Fibroblast of lung (primary cell): ENCODE measurements around the gene GAK. TPM values are rescaled to one million over a fixed set of nuclear protein-coding genes. Genes with fewer than 3 reads are reported as not detected.
"Not testable (repeated sequence)": the region's sequence is repeated elsewhere in the genome, so short reads cannot be mapped to it uniquely, and the experiment has no call there.

Experiments
- DNase-seq, 2 donors: peaks; one replicate each; pipeline versions ENCODE4 v3.0.0 to v3.0.0-alpha.2; 2010; ENCODE audit warnings: low read depth in 2 of 2
- H2AFZ ChIP-seq: 2 replicates; pipeline ENCODE4 v1.5.1; 2012; ENCODE audit warnings: low read length, control low read depth, inconsistent platforms
- H3K27ac ChIP-seq: 2 replicates; pipeline ENCODE4 v1.5.1; 2011; ENCODE audit warnings: low read length, control low read depth; ENCODE audit not compliant: insufficient read depth
- H3K27me3 ChIP-seq: 2 replicates; pipeline ENCODE4 v1.5.1; 2011; ENCODE audit warnings: mild to moderate bottlenecking, low read length; ENCODE audit not compliant: control insufficient read depth, insufficient read depth
- H3K36me3 ChIP-seq: 2 replicates; pipeline ENCODE4 v1.5.1; 2011; ENCODE audit warnings: low read length; ENCODE audit not compliant: control insufficient read depth, insufficient read depth
- H3K4me1 ChIP-seq: 2 replicates; pipeline ENCODE4 v1.5.1; 2011; ENCODE audit warnings: low read length; ENCODE audit not compliant: control insufficient read depth, insufficient read depth; ENCODE audit errors: extremely low read depth
- H3K4me2 ChIP-seq: 2 replicates; pipeline ENCODE4 v1.5.1; 2011; ENCODE audit warnings: low read length, control low read depth; ENCODE audit not compliant: insufficient read depth; ENCODE audit errors: extremely low read depth
- H3K4me3 ChIP-seq, 4 experiments: fragments of 200-600 bp in 1 of 4; sonication (generic) in 1 of 4; replicated peaks in 1 of 4; 2 replicates each; pipeline ENCODE4 v1.5.1; 2011 to 2016; ENCODE audit warnings: low read length in 4 of 4, low read depth in 3 of 4, mild to moderate bottlenecking in 3 of 4, control low read depth in 2 of 4, inconsistent platforms in 1 of 4, mixed read lengths in 1 of 4; ENCODE audit not compliant: insufficient read depth in 1 of 4; ENCODE audit errors: control extremely low read depth in 1 of 4
- H3K79me2 ChIP-seq: 2 replicates; pipeline ENCODE4 v1.5.1; 2012; ENCODE audit warnings: mild to moderate bottlenecking, low read length, inconsistent platforms; ENCODE audit not compliant: control insufficient read depth, insufficient read depth
- H3K9ac ChIP-seq: 2 replicates; pipeline ENCODE4 v1.5.1; 2011; ENCODE audit warnings: mild to moderate bottlenecking, low read length, control low read depth; ENCODE audit not compliant: insufficient read depth
- H3K9me3 ChIP-seq: 2 replicates; pipeline ENCODE4 v1.5.1; 2012; ENCODE audit warnings: low read depth, low read length; ENCODE audit not compliant: control insufficient read depth, insufficient read depth
- H4K20me1 ChIP-seq: 2 replicates; pipeline ENCODE4 v1.5.1; 2011; ENCODE audit warnings: low read length; ENCODE audit not compliant: control insufficient read depth, insufficient read depth; ENCODE audit errors: extremely low read depth
- CTCF ChIP-seq, 2 donors: IDR thresholded peaks in 1 of 2; conservative IDR thresholded peaks in 1 of 2; 1 replicate in 1 of 2; 2 replicates in 1 of 2; pipeline ENCODE4 v1.5.1; 2011 to 2012; ENCODE audit warnings: low read length in 2 of 2, control low read depth in 1 of 2, inconsistent platforms in 1 of 2, low read depth in 1 of 2, mild to moderate bottlenecking in 1 of 2
- EZH2 ChIP-seq: IDR thresholded peaks from 2 replicates; pipeline ENCODE4 v1.5.1; 2012; ENCODE audit warnings: low read length, control low read depth, mild to moderate bottlenecking; ENCODE audit errors: missing control alignments
- polyA plus RNA-seq, 2 donors: library from polyadenylated mRNA; depleted of rRNA in 1 of 2; stranded (reverse) in 1 of 2; unstranded in 1 of 2; fragments of >200 nt; gene quantifications; 2 replicates each; pipeline ENCODE4 v1.2.1, GENCODE V29; 2011 to 2012; ENCODE audit warnings: missing spikeins in 1 of 2
- total RNA-seq: library from RNA; depleted of rRNA; stranded (reverse); fragments of >200 nt; gene quantifications from 2 replicates; pipeline ENCODE4 v1.2.1, GENCODE V29; 2014

GAK gene
- total and polyA plus RNA-seq, 2 donors (not counting 1 experiment from before 2014, with no cell fraction given), result 10.1 to 48.2 TPM

- H3K36me3 ChIP-seq, result no peaks in the 10 kb centered on the region
- peak in 1 of 2 donors; percentile 43 for DNase-seq
These were observed 2.0 kb downstream of the GAK start for GRCh38 chr4:930028-930551.

GRCh38 chr4:929096-929765 lies 2.9 kb downstream of the GAK start:
- Histone ChIP-seq H3K9ac (no peak overlapping the region), H3K79me2 (peaks cover 74% of the 10 kb centered on the region), H4K20me1 (peaks cover 2% of the 10 kb centered on the region), H3K27me3 (no peaks in the 10 kb centered on the region), H3K4me1 (peaks cover 4% of the 10 kb centered on the region), H3K9me3 (no peaks in the 10 kb centered on the region), H3K4me3 (no peak overlapping the region), H3K36me3 (no peaks in the 10 kb centered on the region), H3K27ac (no peak overlapping the region), H2AFZ (no peak overlapping the region), H3K4me2 (no peak overlapping the region)
- no peak for DNase-seq
- no peak for TF ChIP-seq CTCF (conservative IDR thresholded peaks at IDR 0.05 in 1 of 2, IDR thresholded peaks at IDR 0.05 in 1 of 2; ENCODE audit: low read depth in 1 of 2, low read length in 2 of 2)
- TF ChIP-seq EZH2, result no peak

More at GRCh38 chr4:930028-930551, 2.0 kb downstream of the GAK start:
- H3K4me2 ChIP-seq, result peak overlapping the region; percentile 80
- no peak overlapping the region for H3K9ac ChIP-seq
- peaks cover 4% of the 10 kb centered on the region for H3K4me1 ChIP-seq
- H3K27me3 ChIP-seq, result no peaks in the 10 kb centered on the region
- TF ChIP-seq EZH2, result no peak
- no peak for TF ChIP-seq CTCF (conservative IDR thresholded peaks at IDR 0.05 in 1 of 2, IDR thresholded peaks at IDR 0.05 in 1 of 2; ENCODE audit: low read depth in 1 of 2, low read length in 2 of 2)
- no peak overlapping the region for H2AFZ ChIP-seq
- H4K20me1 ChIP-seq, result peaks cover 2% of the 10 kb centered on the region
- peaks cover 65% of the 10 kb centered on the region for H3K79me2 ChIP-seq
- H3K9me3 ChIP-seq, result no peaks in the 10 kb centered on the region
- peak overlapping the region in 1 of 4 experiments; percentile 96 for H3K4me3 ChIP-seq
- peak overlapping the region; percentile 18 for H3K27ac ChIP-seq

GRCh38 chr4:927566-927965 lies 4.5 kb downstream of the GAK start:
- not testable (repeated sequence) for H4K20me1 ChIP-seq, H2AFZ ChIP-seq, H3K9me3 ChIP-seq, H3K36me3 ChIP-seq, H3K27me3 ChIP-seq, H3K27ac ChIP-seq, H3K4me1 ChIP-seq, DNase-seq, H3K4me2 ChIP-seq, H3K4me3 ChIP-seq, H3K9ac ChIP-seq
- H3K79me2 ChIP-seq, result peaks cover 81% of the 10 kb centered on the region
